HepG2 (cell line): ENCODE results near the gene C1QTNF5. TPM values are rescaled to one million over a fixed set of nuclear protein-coding genes. Genes with fewer than 3 reads are reported as not detected.

ENCODE experiments used
- CEBPB ChIP-seq: IDR thresholded peaks from 2 replicates; pipeline ENCODE4 v1.6.1; 2011; ENCODE audit warnings: low read depth, low read length, improper control_type of control experiment, borderline replicate concordance
- NPAS2 ChIP-seq: sonication (generic); formaldehyde crosslinking; IDR thresholded peaks from 2 replicates; pipeline ENCODE4 v1.8.0; 2022; ENCODE audit warnings: mild to moderate bottlenecking, missing genetic modification reagents, borderline replicate concordance
- PHF20 ChIP-seq: sonication (generic); formaldehyde crosslinking; IDR thresholded peaks from 2 replicates; pipeline ENCODE4 v1.5.0; 2020; ENCODE audit warnings: mild to moderate bottlenecking, missing genetic modification reagents
- ZBTB10 ChIP-seq: sonication (generic); formaldehyde crosslinking; IDR thresholded peaks from 2 replicates; pipeline ENCODE4 v1.4.0; 2020; ENCODE audit warnings: missing genetic modification reagents, borderline replicate concordance
- ZC3H4 ChIP-seq: sonication (generic); formaldehyde crosslinking; IDR thresholded peaks from 2 replicates; pipeline ENCODE4 v1.4.0; 2020; ENCODE audit warnings: missing genetic modification reagents, borderline replicate concordance
- ZSCAN29 ChIP-seq: sonication (generic); formaldehyde crosslinking; conservative IDR thresholded peaks from 2 replicates; pipeline ENCODE4 v1.4.0; 2020; ENCODE audit warnings: mild to moderate bottlenecking, missing genetic modification reagents
- polyA plus RNA-seq, 8 experiments: library from polyadenylated mRNA; depleted of rRNA in 3 of 8; stranded (reverse) in 7 of 8; unstranded in 1 of 8; fragments of >200 nt; fragmentation: Illumina TruSeq in 4 of 8; extraction: Trizol in 4 of 8; gene quantifications; 2 replicates each; pipeline versions ENCODE4 v1.2.1 to v1.2.3, GENCODE V29; 2011 to 2016; ENCODE audit warnings: low read depth in 4 of 8, missing spikeins in 1 of 8, mixed read lengths in 1 of 8; ENCODE audit not compliant: insufficient read depth in 1 of 8
- total RNA-seq, 5 experiments: library from RNA; depleted of rRNA; stranded (reverse); fragments of >200 nt; fragmentation: Illumina TruSeq; extraction: Trizol; gene quantifications; 2 replicates each; pipeline ENCODE4 v1.2.3, GENCODE V29; 2016; ENCODE audit warnings: low read depth in 1 of 5
- TF ChIP-seq, protein P1 (sequence below): sonication (generic); formaldehyde crosslinking; IDR thresholded peaks from 2 replicates; pipeline ENCODE4 v1.5.0; 2020; ENCODE audit warnings: mild to moderate bottlenecking, missing genetic modification reagents

Gene C1QTNF5
- total and polyA plus RNA-seq, 2 of the 13 experiments (the other 11 are each of a cell fraction or from before 2014, with no cell fraction given), result 0.86 to 1.2 TPM

GRCh38 chr11:119361941-119362725 is 21.4 kb upstream of the C1QTNF5 start (continued):
- TF ChIP-seq ZBTB10 (CRISPR knock-in tag) (no peak), ZC3H4 (CRISPR knock-in tag) (no peak), PHF20 (CRISPR knock-in tag) (no peak), NPAS2 (no peak), CEBPB (no peak), ZSCAN29 (CRISPR knock-in tag) (no peak)
- TF ChIP-seq, protein P1, sequence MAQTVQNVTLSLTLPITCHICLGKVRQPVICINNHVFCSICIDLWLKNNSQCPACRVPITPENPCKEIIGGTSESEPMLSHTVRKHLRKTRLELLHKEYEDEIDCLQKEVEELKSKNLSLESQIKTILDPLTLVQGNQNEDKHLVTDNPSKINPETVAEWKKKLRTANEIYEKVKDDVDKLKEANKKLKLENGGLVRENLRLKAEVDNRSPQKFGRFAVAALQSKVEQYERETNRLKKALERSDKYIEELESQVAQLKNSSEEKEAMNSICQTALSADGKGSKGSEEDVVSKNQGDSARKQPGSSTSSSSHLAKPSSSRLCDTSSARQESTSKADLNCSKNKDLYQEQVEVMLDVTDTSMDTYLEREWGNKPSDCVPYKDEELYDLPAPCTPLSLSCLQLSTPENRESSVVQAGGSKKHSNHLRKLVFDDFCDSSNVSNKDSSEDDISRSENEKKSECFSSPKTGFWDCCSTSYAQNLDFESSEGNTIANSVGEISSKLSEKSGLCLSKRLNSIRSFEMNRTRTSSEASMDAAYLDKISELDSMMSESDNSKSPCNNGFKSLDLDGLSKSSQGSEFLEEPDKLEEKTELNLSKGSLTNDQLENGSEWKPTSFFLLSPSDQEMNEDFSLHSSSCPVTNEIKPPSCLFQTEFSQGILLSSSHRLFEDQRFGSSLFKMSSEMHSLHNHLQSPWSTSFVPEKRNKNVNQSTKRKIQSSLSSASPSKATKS (CRISPR knock-in tag), result no peak
